HG03280 (cell line): ENCODE measurements around the gene PSPN.

ENCODE experiments used
- ATAC-seq: cut with Tn5 transposase; IDR thresholded peaks from one replicate; pipeline ENCODE4 v1.9.1; 2021; ENCODE audit warnings: mild to moderate bottlenecking, moderate library complexity; ENCODE audit not compliant: unreplicated experiment

The PSPN gene

DNA sequence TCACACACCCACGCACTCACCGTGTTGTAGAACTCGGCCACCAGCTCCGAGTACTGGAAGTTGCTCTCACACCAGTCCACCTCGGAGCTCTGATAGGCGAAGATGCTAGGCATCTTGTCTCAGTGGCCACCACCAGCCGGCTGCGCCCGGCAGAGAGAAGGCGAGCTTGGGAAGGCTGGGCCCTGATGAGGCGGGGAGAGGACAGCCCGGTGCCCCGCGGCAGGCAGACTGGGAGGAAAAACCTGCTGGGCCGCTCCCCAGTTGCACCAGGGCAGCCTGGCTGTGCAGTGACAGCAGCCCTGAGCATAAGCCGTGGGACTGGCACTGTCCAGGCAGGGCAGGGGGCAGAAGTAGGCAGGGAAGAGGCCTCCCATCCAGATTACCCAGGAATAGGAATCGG, 42.3 kb downstream of the PSPN start, which contains the start of gene ACER1:
ACER1 (minus strand) TSS at position 174 of the 400 bp plus-strand sequence; CDS start at position 113, 61 bp downstream.
- ATAC-seq, result no peak

DNA sequence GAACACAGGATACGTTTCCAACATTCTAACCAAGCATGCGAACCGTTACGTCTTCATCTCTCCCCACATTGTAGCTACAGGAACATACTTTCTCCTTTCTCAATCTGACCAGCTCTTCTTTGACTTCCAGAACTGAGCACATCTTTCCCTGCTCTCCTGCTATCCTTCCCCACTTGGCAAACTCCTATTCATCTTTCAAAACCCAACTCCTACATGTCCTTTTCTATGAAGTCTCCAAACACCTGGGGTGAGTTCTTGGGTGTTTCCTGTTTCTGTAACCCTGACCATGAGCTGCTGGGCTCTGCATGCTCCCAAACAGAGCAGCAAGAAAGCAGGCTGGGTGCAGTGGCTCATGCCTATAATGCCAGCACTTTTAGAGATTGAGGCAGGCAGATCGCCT, 48.9 kb downstream of the PSPN start:
- no peak for ATAC-seq

DNA sequence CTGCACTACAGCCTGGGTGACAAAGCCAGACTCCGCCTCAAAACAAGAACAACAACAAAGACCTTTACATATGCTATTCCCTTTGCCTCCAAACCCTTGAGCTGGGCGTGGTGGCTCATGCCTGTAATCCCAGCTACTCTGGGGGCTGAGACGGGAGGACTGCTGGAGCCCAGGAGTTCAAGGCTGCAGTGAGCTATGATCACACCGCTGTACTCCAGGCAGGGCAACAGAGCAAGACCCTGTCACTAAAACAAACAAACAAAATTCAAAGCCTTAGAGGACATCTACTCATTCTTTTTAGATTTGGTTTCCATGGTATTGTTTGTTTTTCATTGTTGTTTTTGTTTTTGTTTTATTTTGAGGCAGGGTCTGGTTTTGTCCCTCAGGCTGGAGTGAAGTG, 50.1 kb downstream of the PSPN start:
- no peak for ATAC-seq
